Stimulated activated CD4-positive, alpha-beta T cell treated with anti-CD3 and anti-CD28 coated beads, Interleukin-2, amount 100 ng/mL, for 4 hours (primary cell): ENCODE results near the gene RORB.
"Not testable (repeated sequence)": the region's sequence is repeated elsewhere in the genome, so short reads cannot be mapped to it uniquely, and the experiment has no call there.

Source experiments
- DNase-seq: peaks from one replicate; pipeline ENCODE4 v3.0.0-alpha.2; 2020; ENCODE audit warnings: low read depth

Gene RORB

DNA sequence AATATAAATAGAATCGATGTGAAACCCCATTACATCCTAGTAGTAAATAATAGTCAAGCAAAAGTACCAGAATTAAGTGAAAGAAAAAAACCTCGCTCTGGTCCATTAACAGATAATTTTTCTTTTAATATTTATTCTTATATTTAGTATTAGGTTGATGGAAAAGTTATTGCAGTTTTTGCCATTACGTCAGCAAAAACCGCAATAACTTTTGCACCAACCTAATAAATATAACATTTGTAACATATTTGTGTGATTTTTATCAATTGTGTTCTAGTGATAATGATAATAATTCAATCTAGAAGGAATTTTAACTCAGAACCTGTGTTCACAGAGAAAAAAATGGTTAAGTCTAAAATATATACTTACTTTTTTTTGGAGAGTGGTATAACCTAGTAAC, 16.1 kb downstream of the RORB start:
- DNase-seq, result no peak

DNA sequence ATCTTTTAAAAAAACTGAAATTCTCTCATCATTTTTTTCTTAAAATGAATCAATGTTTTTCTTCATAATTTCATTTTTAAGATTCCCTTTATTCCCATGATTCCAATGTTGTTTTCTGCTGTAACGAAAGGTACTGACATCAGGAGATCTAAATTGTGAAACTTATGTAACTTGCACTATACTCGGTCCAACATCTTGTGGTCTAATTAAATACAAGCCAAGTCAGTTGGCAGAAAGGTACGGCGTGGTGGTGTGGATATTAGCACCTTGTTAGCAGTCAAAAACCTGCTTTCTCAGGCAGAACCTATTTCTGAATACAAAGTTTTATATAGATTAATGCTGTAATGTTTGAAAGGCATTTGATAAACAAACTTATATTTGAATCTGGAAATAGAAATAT, 20.1 kb downstream of the RORB start:
- DNase-seq, result no peak

DNA sequence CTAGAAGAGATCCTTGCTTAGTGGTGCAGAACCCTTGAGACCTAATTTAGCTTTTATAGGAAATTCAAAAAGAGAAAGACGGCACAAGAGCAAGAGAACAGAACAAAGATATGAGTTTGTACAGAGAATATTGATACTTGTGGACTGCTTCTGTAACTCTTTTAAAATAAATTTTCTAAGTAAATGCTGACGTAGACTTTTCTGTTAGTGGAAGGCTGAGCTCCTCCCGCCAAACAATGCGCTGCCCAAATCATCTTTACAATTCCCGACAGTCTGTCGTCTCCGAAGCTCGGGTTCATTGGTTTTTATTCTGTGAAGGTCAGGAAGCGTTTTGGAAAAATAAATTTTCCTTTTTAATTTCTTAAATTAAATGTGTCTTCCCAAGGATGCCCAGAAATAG, 22.3 kb downstream of the RORB start:
- DNase-seq, result no peak

DNA sequence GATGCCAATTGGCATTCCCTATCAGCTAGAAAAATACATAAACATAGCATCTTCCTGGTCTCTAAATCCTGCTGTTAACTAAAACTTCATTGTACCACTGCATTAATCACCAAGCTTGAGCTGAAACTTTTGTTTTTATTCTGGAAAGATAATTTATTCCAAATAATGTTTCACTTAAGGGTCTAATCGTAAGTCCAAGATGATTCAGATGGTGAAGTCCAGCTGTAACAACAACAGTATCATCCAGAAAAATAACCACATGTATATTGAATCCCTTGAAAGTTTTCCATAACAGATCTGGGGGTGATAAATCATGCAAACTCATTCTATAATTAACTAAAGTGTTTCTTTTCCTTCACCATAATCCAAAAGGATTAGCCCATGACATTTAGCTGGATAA, 23.9 kb downstream of the RORB start:
- no peak for DNase-seq

DNA sequence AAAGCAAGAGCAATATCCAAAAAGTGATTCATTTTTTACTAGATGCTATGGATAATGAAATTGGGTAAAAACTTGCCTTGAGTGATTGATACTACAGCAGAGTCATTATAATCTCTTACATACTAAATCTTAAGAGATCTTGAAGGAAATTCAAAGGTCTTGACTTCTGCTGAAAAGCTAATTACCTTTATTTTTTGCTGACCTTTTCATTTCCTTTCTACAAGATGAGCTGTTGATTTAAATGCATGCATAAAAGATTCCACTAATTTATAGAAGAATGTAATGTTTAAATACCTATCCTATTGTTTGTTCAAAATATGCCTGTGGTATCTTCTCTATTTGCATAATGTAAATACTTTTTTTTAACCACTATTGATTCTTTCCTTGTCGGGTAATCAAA, 27.2 kb downstream of the RORB start:
- DNase-seq, result no peak

DNA sequence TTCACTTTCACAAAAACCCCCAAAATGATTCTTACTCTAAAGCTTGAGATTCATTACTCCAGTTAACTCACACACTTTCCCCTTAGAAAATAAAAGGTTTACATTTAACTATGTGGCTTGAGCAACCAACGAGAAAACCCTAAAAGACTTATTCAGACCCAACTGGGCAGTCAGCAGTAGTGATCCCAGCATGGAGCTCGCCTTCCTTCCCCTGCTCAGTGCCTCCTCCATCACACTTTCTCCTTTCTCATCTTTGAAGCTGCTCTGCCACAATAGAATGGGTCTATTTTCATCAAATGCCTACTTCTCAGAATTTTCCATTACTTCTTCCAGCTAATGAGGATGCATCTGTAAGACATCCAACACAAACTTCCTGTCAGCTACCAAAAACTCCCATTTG, 29.1 kb downstream of the RORB start:
- DNase-seq, result no peak

DNA sequence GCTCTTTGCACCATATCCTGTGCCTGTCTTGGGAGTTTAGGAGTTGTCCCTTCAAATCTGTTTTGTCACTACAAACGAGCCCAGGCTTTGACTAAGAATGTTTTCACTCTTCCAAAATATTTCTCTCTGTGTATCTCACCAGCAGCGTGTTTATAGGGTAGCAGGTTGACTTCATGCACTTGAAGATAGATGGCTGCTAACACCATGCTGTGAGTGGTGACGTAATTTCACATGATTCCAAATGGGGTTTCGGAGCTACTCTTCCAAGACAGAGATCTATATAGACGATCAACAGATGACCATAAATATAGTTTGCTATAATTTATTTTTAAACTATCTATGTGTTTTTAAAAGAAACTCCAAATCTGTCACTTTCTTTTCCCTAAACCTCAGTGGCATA, 30.6 kb downstream of the RORB start:
- DNase-seq, result no peak

DNA sequence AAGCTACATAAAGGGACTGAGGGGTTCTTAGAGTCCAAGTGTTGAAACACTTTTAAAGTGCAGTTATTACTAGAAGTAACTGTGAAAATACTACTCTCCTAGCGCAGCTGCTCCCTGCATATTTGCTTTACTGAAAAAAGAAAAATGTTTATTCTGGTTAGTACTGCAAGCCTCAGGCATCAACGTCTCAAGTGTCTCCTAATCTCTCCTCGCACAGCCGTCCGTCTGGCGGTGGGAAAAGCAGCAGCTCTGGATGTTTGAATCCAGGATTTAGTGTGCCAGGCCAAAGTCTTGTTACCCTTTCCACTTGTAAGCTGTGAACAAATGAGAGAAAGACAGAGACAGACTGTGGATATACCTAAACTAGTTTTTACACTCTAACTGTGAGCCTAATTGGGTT, 31.1 kb downstream of the RORB start:
- DNase-seq, result no peak

DNA sequence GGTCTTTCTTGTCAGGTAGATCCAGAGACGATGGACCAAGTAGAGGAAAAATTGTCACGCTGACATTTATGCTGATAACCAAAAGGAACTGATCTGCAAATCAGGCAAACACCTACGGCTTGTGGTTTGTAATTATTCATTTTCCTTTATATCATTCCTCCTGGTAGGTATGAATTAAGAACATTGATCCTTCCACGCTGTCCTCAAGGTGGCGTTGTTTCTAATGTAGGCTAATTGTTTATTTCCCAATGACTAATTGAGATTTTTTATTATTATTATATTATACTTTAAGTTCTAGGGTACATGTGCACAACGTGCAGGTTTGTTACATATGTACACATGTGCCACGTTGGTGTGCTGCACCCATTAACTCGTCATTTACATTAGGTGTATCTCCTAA, 33.3 kb downstream of the RORB start:
- not testable (repeated sequence) for DNase-seq

DNA sequence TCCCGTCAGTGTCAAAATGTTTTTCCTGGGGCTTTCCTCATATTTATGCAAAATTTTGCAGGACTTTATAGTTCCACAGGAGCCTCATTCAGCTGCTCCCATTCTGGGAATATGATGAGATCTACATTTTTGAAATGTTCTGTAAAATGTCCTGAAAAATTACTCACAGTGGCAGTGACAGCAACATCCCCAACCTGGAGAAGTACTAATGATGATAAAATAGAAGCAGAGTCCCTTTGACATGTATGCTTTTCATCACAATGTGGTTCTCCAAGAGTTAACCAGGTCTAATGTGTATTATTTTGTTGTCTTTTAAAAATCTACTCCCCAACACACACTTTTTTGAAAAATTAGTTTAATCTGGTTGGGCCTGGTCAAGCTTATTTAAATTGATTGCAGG, 36.1 kb downstream of the RORB start:
- no peak for DNase-seq

DNA sequence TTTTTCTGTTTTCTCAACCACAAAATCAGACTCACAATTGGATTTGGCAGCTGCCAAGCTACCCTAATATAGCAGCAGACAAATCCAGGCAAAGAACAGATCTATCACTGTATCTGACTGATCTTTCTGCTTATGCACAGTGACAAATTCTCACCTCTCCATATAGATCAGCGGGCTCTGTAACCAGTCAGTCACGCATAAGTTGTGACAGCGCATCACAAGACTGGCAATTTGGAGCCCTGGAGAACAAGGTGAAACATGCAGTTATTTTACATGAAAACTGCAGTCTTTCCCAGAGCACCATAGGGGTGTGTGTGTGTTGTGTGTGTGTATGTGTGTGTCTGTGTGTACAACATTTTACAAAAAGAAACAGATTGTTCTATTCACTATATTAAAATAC, 37.7 kb downstream of the RORB start:
- DNase-seq, result no peak

DNA sequence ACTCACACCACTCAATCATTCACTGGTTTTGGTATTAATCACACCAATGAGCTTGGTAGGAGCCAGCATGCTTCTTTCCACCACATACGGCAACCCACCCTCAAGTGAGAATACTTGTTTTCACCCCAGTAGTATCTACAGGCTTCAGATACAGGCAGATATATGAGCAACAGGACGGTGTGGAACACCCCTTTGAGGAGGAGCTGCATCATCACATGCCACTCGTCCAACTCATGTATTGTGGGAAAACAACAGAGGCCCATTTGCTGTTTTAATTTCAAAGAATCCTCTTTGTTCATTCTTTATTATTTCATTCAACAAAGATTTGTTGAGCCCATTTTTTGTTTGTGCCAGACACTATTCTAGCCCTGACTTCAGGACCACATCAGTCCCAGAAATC, 46.0 kb downstream of the RORB start:
- DNase-seq, result no peak

DNA sequence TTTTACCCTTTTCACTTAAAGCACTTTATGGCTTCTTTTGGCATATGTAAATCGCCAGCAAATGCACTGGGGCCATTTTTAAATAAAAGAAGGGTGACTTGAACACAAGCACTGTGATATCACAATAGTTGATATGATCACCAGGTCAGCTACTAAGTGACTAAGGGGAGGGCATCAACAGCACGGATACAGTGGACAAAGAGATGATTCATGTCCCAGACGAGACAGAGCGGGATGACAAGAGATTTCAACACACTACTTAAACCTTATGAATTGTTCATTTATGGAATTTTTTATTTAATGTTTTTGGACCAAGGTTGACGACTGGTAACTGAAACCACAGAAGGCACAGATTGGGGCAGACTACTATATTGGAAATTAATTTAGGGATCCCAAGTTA, 54.1 kb downstream of the RORB start:
- DNase-seq, result no peak

DNA sequence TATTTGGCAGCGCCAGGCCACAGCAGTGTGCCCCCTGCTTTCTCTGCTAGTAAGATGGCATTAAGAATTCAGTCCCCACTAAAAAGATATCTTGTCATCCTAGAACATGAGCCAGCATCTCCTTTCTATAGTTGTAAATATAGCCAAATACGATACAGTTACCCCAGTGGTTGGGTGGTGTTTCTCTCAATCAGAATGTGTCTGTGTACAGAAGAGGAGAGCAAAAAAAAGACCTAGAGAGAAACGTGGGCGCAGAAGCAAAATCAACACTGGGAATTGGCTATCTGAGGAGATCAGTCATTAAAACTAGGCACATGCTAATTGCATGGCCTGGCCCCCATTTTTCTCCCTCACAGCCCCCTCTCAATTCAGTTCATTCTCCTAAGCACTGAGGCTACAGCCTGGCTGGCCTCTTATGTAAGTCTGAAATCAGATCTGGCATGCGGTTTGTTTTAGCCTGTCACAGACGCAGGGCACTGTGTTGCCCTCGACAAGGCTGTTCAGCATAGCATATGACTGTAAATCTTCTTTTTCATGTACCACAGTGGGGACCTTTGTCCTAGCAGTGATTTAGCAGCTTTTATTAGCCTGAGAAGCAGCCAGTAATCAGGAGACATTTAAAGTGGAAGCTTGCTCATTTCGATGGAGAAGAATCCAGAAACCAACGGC, 57.8 kb downstream of the RORB start:
- no peak for DNase-seq

DNA sequence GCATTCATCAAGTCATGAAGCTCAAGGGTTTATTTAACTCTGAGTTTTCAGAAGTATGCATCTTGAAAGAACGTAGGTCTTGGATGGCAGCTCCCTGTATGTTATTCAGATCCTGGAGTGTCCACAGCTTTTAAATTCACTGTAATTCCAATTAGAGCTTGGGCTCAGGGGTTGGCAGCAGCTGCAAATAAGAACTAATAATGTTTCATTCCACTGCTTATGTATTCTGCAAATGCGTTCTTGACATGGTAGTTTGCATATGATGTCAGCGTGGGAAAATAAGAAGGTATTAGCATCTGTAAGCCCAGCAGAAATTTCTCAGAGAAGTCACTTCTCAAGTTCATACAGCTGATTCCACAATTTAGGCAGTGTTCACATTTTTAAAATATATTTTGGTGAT, 58.4 kb downstream of the RORB start:
- DNase-seq, result no peak

DNA sequence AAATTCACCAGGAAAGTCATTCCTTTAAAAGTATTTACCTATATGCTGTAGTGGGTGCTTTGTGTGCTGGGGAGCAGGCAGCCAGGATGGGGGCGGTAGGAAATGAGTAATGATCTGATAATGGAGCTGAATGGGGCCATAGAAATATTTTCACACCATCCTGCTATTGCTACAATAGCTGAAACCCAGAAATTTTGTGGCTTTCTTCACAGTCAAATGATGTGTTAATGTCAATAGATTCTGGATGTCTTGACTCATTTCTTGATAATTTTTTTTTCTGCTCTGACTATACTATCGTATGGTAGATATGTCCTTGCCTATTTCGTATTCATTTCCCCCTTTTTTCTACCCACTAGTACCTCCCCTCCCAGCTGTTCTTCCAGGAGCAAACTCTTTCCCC, 59.5 kb downstream of the RORB start:
- DNase-seq, result no peak

DNA sequence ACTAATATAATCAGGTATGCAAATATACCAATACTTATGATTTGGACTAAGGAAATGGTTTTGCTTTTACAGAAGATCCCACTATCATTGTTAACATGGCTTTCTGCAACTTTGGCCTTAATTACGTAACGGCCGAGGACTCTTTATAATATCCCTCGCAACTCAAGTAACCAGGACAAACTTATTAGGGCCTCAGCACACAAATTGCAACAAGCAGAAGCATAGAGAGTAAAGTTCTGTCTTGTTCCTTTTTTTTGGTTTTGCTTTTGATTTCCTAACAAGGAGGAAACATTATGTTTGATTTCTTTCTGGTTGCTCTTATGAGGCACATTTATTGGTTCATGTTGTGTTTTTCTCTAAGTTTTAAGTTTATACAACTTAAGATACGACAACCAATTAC, 60.4 kb downstream of the RORB start:
- DNase-seq, result no peak

DNA sequence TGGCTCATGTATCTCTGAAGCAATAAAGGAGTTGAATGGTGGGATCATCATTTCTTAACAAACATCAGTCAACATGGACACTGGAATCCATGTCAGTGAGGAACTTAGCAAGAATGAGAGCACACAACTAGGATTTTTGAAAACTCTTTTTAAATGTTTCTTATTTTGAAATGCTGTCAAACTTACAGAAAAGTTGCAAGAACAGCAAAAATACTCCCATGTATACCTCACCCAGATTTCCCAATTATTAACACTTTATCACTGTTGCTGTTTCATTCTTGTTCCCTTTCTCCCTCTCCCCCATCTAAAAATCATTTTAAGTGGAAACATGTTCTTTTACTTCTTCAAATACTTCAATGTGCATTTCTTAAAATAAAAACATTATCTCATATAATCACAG, 65.5 kb downstream of the RORB start:
- no peak for DNase-seq

DNA sequence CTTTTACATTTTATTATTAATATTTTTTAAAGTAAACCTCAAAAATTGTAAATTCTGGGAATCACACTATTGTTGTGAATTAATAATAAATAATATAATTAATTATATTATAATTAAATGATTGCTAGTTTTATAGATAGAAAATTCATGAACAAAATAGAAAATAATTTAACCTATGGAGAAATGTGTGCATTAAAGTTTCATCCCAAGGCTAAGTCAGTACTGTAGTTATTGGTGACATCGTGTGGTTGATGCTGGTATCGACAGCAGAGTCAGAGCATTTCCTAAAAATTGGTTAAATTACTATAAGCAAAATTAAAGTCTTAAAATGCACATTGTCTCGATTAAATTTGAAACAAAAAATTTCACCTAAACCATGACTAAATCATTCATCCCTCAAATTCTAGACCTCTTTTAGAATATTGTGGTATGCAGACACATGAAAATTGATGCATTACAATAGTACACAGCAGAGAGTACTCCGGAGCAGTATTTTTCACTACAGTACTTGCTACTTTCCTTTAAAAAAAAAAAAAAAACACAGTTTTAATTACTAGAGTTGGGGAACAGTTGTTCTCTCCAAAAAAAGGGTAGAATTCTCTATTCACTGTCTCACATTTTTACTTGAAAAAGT, 73.9 kb downstream of the RORB start:
- no peak for DNase-seq

DNA sequence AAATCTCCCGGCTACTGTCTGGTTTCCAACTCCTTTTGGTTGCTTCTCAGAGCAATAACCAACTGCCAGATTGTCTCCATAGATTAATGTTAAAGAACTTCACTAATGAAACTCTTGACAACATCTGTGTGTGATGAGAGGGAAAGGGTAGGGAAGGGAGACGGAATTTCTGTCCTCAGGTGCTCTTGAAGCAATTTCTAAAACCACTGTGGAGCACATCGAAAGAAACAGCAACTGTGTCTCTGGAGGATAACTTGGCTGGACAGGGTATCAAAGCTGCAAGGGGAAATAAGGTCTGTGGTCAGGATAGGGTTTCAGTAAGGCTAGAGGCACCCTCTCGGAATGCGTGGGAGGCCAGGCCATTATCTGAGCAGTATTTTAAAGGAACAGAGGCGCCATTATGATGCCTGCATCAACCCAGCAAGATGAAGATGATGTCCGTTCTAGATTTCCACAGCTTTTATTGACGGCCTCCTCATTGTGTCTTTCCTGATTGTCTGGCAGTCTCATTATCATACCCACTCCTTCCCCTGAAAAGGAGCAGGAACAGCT, 76.6 kb downstream of the RORB start:
- DNase-seq, result no peak

DNA sequence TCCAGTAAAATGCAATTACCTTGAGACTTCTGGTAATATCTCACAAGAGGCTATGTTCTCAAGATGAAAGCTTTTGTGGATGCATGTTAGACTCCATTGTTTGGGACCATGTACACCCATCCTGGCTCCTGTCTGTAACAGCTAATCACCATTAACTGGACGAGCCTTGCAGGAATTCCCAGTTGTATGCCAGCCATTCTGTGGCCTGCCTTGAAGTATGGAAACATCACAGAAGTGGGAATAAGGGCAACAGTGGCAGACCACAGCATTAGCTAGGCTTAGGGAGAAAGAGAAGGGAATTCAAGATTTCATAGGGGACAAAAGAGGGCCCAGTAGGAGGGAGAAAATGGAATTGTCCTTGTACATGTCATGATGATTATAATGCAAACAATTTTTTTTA, 79.0 kb downstream of the RORB start:
- no peak for DNase-seq

DNA sequence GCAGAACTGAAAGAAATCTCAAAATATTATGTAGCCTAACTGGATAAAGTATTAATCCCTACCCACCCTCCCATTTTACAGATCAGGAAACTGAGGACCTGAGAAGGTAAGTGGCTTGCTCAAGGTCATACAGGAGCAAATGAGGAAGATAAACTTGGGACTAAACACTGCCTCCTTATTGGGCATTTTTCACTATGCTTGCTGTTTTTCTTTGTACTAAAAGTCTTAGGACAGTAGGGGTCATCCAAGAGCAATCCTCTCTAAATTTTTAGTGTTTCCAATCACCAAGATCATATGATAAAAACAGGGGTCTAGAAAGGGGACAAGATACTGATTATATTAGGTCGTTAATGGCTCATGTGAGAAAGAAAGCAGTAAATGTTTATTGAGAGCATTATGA, 80.8 kb downstream of the RORB start:
- no peak for DNase-seq

DNA sequence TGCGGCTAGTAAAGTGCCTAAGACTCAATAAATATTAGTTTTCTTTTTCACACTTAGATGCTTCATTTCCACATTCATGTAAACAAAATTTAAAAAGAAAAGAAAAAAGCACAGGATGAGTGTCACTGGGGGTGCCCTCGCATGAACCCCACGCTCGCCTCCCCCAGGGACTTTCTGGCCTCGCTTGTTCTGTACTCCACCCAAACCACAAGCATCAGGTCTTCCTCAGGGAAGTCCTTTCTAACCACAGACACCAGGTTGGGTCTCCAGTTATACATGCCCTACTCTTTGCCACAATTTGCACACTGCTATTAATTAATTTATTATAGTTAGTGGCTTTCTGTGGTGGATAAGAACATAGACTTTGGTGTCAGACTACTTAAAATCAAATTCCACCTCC, 92.4 kb downstream of the RORB start:
- DNase-seq, result no peak

DNA sequence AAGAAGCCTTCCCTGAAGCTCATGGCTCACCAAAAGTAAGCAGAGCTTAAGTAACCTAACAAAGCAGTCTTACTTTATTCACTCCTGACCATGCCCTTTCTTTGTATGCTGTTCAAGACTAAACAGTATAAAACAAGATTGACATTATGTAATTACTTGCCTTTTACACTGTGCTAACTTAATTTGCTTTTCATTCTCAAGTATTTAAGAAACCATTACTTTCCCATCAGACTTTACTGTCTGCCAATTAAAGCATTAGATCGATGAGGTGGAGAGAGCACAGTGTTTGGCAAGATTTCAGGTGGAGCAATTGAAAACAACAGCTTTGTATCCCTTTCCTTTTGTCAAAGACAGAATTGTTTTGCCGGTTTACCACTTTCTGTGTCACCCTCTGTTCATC, 98.2 kb downstream of the RORB start:
- no peak for DNase-seq
